SK-N-MC (cell line): ENCODE results near the gene PLIN5.

Source experiments
- EZH2 ChIP-seq: fragments of 200-600 bp; sonication (generic); IDR thresholded peaks from one replicate; pipeline ENCODE4 v1.6.1; 2017; ENCODE audit warnings: antibody characterized with exemption
- FOXP2 ChIP-seq: optimal IDR thresholded peaks from 2 replicates; pipeline ENCODE3; 2011; ENCODE audit warnings: mild to moderate bottlenecking, moderate library complexity; ENCODE audit not compliant: insufficient read depth; ENCODE audit errors: extremely low read length, control extremely low read depth
- POLR2AphosphoS5 ChIP-seq: IDR thresholded peaks from 2 replicates; pipeline ENCODE4 v1.6.1; 2012; ENCODE audit warnings: mild to moderate bottlenecking, low read depth, low read length, borderline replicate concordance

DNA sequence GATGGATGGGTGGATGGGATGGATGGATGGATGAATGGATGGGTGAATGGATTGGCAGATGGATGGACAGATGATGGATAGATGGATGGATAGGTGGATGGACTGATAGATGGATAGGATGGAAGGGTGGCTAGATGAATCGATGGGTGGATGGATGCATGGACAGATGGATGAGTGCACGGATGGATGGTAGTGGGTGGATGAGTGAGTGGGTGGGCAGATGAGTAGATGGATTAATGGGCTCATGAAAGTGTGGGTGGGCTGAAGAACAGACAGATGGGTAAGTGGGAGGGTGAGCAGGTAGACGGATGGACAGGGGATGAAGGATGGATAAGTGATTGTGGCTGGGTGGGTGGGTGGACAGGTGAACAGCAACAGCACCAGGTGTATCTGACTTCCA is 18.8 kb upstream of the PLIN5 start:
- TF ChIP-seq POLR2AphosphoS5 (no peak), EZH2 (no peak), FOXP2 (no peak)
